OCI-LY1 (cell line): ENCODE data around the gene EFR3B.

Experiments used
- H2AFZ ChIP-seq: fragments of 200-600 bp; sonication (generic), shearing (Covaris generic); 2 replicates; pipeline ENCODE4 v1.6.0; 2014; ENCODE audit warnings: antibody characterized with exemption, mild to moderate bottlenecking, low read length
- H3F3A ChIP-seq: fragments of 200-600 bp; sonication (generic), shearing (Covaris generic); 2 replicates; pipeline ENCODE4 v1.6.0; 2014; ENCODE audit warnings: mild to moderate bottlenecking, antibody characterized with exemption, low read length, moderate library complexity; ENCODE audit not compliant: insufficient read depth
- H3K27ac ChIP-seq: fragments of 200-600 bp; sonication (generic); 2 replicates; pipeline ENCODE4 v1.5.1; 2014; ENCODE audit warnings: low read length, mixed run types, mild to moderate bottlenecking, low read depth; ENCODE audit not compliant: poor library complexity, severe bottlenecking
- H3K27me3 ChIP-seq: fragments of 200-600 bp; sonication (generic); 2 replicates; pipeline ENCODE4 v1.6.0; 2014; ENCODE audit warnings: antibody characterized with exemption, mild to moderate bottlenecking, low read length, moderate library complexity; ENCODE audit not compliant: insufficient read depth
- H3K36me3 ChIP-seq: fragments of 200-600 bp; sonication (generic); 2 replicates; pipeline ENCODE4 v1.6.1; 2014; ENCODE audit warnings: mild to moderate bottlenecking, antibody characterized with exemption, low read length, moderate library complexity, mixed read lengths; ENCODE audit not compliant: insufficient read depth
- H3K4me1 ChIP-seq: fragments of 200-600 bp; sonication (generic); 2 replicates; pipeline ENCODE4 v1.5.1; 2014; ENCODE audit warnings: mild to moderate bottlenecking, low read length, moderate library complexity; ENCODE audit not compliant: insufficient read depth, severe bottlenecking
- H3K4me2 ChIP-seq: fragments of 200-600 bp; sonication (generic), shearing (Covaris generic); 2 replicates; pipeline ENCODE4 v1.6.1; 2014; ENCODE audit warnings: low read length
- H3K4me3 ChIP-seq: fragments of 200-600 bp; sonication (generic); 2 replicates; pipeline ENCODE4 v1.5.1; 2014; ENCODE audit warnings: low read length, low read depth, mild to moderate bottlenecking, mixed read lengths; ENCODE audit not compliant: poor library complexity, severe bottlenecking
- H3K79me2 ChIP-seq: fragments of 200-600 bp; shearing (Covaris generic); 2 replicates; pipeline ENCODE4 v1.6.1; 2016; ENCODE audit warnings: mixed run types, low read length, mixed read lengths; ENCODE audit not compliant: insufficient read depth
- H3K9ac ChIP-seq: fragments of 200-600 bp; sonication (generic), shearing (Covaris generic); 2 replicates; pipeline ENCODE4 v1.6.1; 2014; ENCODE audit warnings: mild to moderate bottlenecking, low read length, mixed read lengths
- H3K9me2 ChIP-seq: fragments of 200-600 bp; sonication (generic), shearing (Covaris generic); 2 replicates; pipeline ENCODE4 v1.6.1; 2014; ENCODE audit warnings: low read depth, mild to moderate bottlenecking, low read length, mixed read lengths
- H3K9me3 ChIP-seq: fragments of 200-600 bp; shearing (Covaris generic); 2 replicates; pipeline ENCODE4 v1.6.1; 2014; ENCODE audit warnings: low read length, mixed read lengths
- H4K20me1 ChIP-seq: fragments of 200-600 bp; sonication (generic), shearing (Covaris generic); 2 replicates; pipeline ENCODE4 v1.6.0; 2016; ENCODE audit warnings: mild to moderate bottlenecking, low read length; ENCODE audit not compliant: insufficient read depth
- EZH2 ChIP-seq: fragments of 200-600 bp; sonication (generic), shearing (Covaris generic); IDR thresholded peaks from 2 replicates; pipeline ENCODE4 v1.8.0; 2017; ENCODE audit warnings: borderline replicate concordance, mixed run types, mild to moderate bottlenecking, antibody characterized with exemption, low read length, moderate library complexity, mixed read lengths
- TF ChIP-seq, protein P1 (sequence below): fragments of 200-600 bp; sonication (generic), shearing (Covaris generic); IDR thresholded peaks from 2 replicates; pipeline ENCODE4 v1.5.1; 2017; ENCODE audit warnings: mild to moderate bottlenecking, antibody characterized with exemption, low read length, moderate library complexity, mixed read lengths

Gene EFR3B

DNA sequence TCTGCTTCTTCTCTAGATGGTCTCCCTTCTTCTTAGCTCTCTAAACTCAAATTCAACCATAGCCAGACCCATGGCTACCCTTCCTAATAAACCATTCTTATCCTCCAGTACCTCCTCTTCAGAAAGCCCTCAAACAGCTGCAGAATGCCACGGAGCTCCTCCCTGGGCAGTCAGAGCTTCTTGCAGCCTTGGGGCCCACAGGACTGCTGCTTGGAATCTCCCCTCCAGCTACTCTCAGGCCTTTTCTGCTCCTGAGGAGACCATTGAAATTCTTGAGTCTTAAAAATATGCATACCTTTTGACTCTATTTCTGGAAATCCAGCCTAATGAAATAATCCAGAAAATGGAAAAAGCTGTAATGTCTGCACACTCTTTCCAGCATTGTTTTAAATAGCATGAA, 30.7 kb downstream of the EFR3B start:
- Histone ChIP-seq H3K27me3 (no peaks in the 10 kb centered on the region), H3K9ac (no peak overlapping the region), H2AFZ (no peak overlapping the region), H3K36me3 (no peaks in the 10 kb centered on the region), H3K9me3 (no peaks in the 10 kb centered on the region), H3K4me3 (no peak overlapping the region), H4K20me1 (no peaks in the 10 kb centered on the region), H3K9me2 (no peaks in the 10 kb centered on the region), H3K4me1 (no peaks in the 10 kb centered on the region), H3K27ac (no peak overlapping the region), H3F3A (no peaks in the 10 kb centered on the region), H3K4me2 (no peak overlapping the region), H3K79me2 (no peaks in the 10 kb centered on the region)
- no peak for TF ChIP-seq EZH2
- TF ChIP-seq, protein P1, sequence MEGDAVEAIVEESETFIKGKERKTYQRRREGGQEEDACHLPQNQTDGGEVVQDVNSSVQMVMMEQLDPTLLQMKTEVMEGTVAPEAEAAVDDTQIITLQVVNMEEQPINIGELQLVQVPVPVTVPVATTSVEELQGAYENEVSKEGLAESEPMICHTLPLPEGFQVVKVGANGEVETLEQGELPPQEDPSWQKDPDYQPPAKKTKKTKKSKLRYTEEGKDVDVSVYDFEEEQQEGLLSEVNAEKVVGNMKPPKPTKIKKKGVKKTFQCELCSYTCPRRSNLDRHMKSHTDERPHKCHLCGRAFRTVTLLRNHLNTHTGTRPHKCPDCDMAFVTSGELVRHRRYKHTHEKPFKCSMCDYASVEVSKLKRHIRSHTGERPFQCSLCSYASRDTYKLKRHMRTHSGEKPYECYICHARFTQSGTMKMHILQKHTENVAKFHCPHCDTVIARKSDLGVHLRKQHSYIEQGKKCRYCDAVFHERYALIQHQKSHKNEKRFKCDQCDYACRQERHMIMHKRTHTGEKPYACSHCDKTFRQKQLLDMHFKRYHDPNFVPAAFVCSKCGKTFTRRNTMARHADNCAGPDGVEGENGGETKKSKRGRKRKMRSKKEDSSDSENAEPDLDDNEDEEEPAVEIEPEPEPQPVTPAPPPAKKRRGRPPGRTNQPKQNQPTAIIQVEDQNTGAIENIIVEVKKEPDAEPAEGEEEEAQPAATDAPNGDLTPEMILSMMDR, result no peak

DNA sequence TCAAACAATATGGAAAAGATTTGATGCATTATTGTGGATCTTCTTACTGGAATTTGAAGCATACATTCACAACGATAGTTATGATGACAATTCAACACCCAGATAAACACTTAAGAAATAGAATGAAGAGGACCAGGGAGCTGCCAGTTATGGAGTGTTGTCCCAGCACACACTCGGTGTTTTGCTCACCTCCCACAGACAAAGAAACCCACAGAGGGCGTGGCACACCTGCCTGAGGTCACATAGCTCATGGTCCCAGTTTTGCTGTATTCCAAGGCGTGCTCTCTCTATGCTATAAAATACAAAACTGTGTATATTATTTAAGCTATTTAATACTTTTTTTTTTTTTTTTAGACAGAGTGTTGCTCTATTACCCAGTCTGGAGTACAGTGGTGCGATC, 31.1 kb downstream of the EFR3B start:
- H3K9me2 ChIP-seq, result no peaks in the 10 kb centered on the region
- no peaks in the 10 kb centered on the region for H3K27me3 ChIP-seq
- no peak overlapping the region for H3K4me2 ChIP-seq
- H3K4me3 ChIP-seq, result no peak overlapping the region
- no peaks in the 10 kb centered on the region for H3K4me1 ChIP-seq
- H3K9ac ChIP-seq, result no peak overlapping the region
- no peaks in the 10 kb centered on the region for H4K20me1 ChIP-seq
- H3K9me3 ChIP-seq, result no peaks in the 10 kb centered on the region
- H3K79me2 ChIP-seq, result no peaks in the 10 kb centered on the region
- no peaks in the 10 kb centered on the region for H3K36me3 ChIP-seq
- TF ChIP-seq, protein P1, result no peak
- TF ChIP-seq EZH2, result no peak
- no peak overlapping the region for H3K27ac ChIP-seq
- no peak overlapping the region for H2AFZ ChIP-seq
- H3F3A ChIP-seq, result no peaks in the 10 kb centered on the region

- no peak for TF ChIP-seq EZH2
- TF ChIP-seq, protein P1, result no peak
- no peaks in the 10 kb centered on the region for H3K4me1 ChIP-seq
- H3K36me3 ChIP-seq, result no peaks in the 10 kb centered on the region
- no peaks in the 10 kb centered on the region for H3K9me3 ChIP-seq
- no peak overlapping the region for H2AFZ ChIP-seq
- no peaks in the 10 kb centered on the region for H4K20me1 ChIP-seq
- no peak overlapping the region for H3K27ac ChIP-seq
- no peak overlapping the region for H3K4me3 ChIP-seq
- H3K4me2 ChIP-seq, result no peak overlapping the region
- H3F3A ChIP-seq, result no peaks in the 10 kb centered on the region
- H3K27me3 ChIP-seq, result no peaks in the 10 kb centered on the region
- H3K9me2 ChIP-seq, result no peaks in the 10 kb centered on the region
- H3K79me2 ChIP-seq, result no peaks in the 10 kb centered on the region
- no peak overlapping the region for H3K9ac ChIP-seq
Observed at GRCh38 chr2:25073914-25074313, 32.0 kb downstream of the EFR3B start.
